ENCODE results near the gene EFNA3.

DNA sequence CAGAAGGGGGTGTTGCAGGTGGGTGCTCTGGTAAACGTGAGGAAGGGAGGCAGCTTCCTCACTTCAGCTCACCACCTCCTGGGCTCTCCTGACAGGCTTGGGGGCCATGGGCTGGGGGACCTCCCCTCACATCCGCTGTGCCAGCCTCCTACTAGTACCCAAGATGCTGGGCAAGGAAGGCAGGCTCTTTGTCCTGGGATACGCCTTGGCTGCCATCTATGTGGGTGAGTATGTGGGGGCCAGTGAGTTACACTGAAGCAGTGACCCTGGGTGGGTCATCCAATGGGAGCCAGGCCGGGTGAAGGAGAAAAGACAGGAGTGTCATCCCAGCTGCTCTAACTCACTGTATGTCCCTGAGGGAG, 39.3 kb upstream of the EFNA3 start:
- TF ChIP-seq CTCF (conservative IDR thresholded peaks at IDR 0.05 in 1 of 2, IDR thresholded peaks at IDR 0.05 in 1 of 2; ENCODE audit: extremely low read depth in 1 of 2, insufficient read depth in 1 of 2, low read depth in 1 of 2, low read length in 2 of 2) = no peak
- no peak for TF ChIP-seq EZH2 (IDR thresholded peaks at IDR 0.05; ENCODE audit: borderline replicate concordance, low read length)

Data from mammary epithelial cell (primary cell).